ENCODE data around the gene CLSTN2.

The CLSTN2 gene

DNA sequence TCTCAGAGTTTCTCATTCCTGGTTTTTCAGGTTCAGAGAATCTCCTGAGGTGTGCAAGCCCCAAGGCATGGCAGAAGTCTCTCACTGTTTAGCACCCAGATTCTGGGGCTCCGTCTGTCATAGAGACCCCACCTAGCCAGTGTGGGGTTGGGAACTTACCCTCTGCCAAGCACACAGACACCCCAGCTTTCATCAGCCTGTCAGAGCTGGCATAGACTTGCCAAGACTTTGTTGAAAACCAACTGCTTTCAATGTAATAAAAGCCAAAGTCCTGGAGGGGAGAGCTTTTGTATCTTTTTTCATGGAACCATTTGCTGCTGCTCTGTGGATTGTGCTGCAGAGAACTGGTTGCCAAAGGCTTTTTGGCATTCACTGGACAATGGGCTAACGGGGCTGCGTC is 401.5 kb downstream of the CLSTN2 start:
- DNase-seq = no peak
- H3K36me3 ChIP-seq = no peaks in the 10 kb centered on the region
- no peak overlapping the region for H3K27ac ChIP-seq
- no peak overlapping the region for H3K4me3 ChIP-seq
- H3K27me3 ChIP-seq = no peaks in the 10 kb centered on the region
- intact Hi-C loops (cut with DNase I; ENCODE audit: low total_unique reads) = no loop called here
- H3K9me3 ChIP-seq = no peaks in the 10 kb centered on the region
- TF ChIP-seq CTCF (IDR thresholded peaks at IDR 0.05) = no peak
- no peaks in the 10 kb centered on the region for H3K4me1 ChIP-seq

GRCh38 chr3:140338916-140339315 is 403.9 kb downstream of the CLSTN2 start:
- Histone ChIP-seq H3K4me1 (no peaks in the 10 kb centered on the region), H3K27ac (no peak overlapping the region), H3K36me3 (no peaks in the 10 kb centered on the region), H3K4me3 (no peak overlapping the region), H3K27me3 (no peaks in the 10 kb centered on the region), H3K9me3 (no peaks in the 10 kb centered on the region)
- intact Hi-C loops (cut with DNase I; ENCODE audit: low total_unique reads) = no loop called here
- TF ChIP-seq CTCF (IDR thresholded peaks at IDR 0.05) = no peak
- DNase-seq = no peak

- H3K27me3 ChIP-seq = no peaks in the 10 kb centered on the region
- no peak overlapping the region for H3K4me3 ChIP-seq
- H3K36me3 ChIP-seq = no peaks in the 10 kb centered on the region
- TF ChIP-seq CTCF (IDR thresholded peaks at IDR 0.05) = no peak
- intact Hi-C loops (cut with DNase I; ENCODE audit: low total_unique reads) = no loop called here
- DNase-seq = no peak
- no peak overlapping the region for H3K27ac ChIP-seq
- no peaks in the 10 kb centered on the region for H3K4me1 ChIP-seq
- no peaks in the 10 kb centered on the region for H3K9me3 ChIP-seq
Measured at GRCh38 chr3:140341203-140341602, 406.2 kb downstream of the CLSTN2 start.

- no peak overlapping the region for H3K27ac ChIP-seq
Measured at GRCh38 chr3:140341817-140342403, 406.9 kb downstream of the CLSTN2 start.

GRCh38 chr3:140342668-140343067 is 407.7 kb downstream of the CLSTN2 start:
- intact Hi-C loops (cut with DNase I; ENCODE audit: low total_unique reads) = no loop called here
- Histone ChIP-seq H3K9me3 (no peaks in the 10 kb centered on the region), H3K4me1 (no peaks in the 10 kb centered on the region), H3K36me3 (no peaks in the 10 kb centered on the region), H3K27ac (no peak overlapping the region), H3K4me3 (no peak overlapping the region), H3K27me3 (no peaks in the 10 kb centered on the region)
- DNase-seq = no peak
- TF ChIP-seq CTCF (IDR thresholded peaks at IDR 0.05) = no peak

More at GRCh38 chr3:140341817-140342403, 406.9 kb downstream of the CLSTN2 start:
- no peaks in the 10 kb centered on the region for H3K36me3 ChIP-seq
- H3K4me3 ChIP-seq = no peak overlapping the region
- H3K27me3 ChIP-seq = no peaks in the 10 kb centered on the region
- TF ChIP-seq CTCF (IDR thresholded peaks at IDR 0.05) = no peak
- no peak for DNase-seq
- H3K9me3 ChIP-seq = no peaks in the 10 kb centered on the region
- no peaks in the 10 kb centered on the region for H3K4me1 ChIP-seq
- intact Hi-C loops (cut with DNase I; ENCODE audit: low total_unique reads) = no loop called here

Data from tibial artery (tissue), 4 donors.